ENCODE data around the gene NOL7. TPM values are rescaled to one million over a fixed set of nuclear protein-coding genes. Genes with fewer than 3 reads are reported as not detected.
A peak's percentile ranks its signal among the peaks of the same experiment; 100 is the strongest.

Gene NOL7
- total RNA-seq, 1 experiment from 2014 or later: 179 TPM

- DNase-seq (ENCODE audit: low read depth, low spot score): no peak
- in situ Hi-C loops (cut with HindIII; ENCODE audit: low pct_unique_long_range_greater_than_20kb, low sequenced_read_pairs): no loop called here
Measured at GRCh38 chr6:13590574-13591153, 24.5 kb upstream of the NOL7 start.

GRCh38 chr6:13591205-13591921, 23.8 kb upstream of the NOL7 start:
- no peak for DNase-seq (ENCODE audit: low read depth, low spot score)
- in situ Hi-C loops (cut with HindIII; ENCODE audit: low pct_unique_long_range_greater_than_20kb, low sequenced_read_pairs): no loop called here

GRCh38 chr6:13593103-13593502, 22.0 kb upstream of the NOL7 start:
- no peak for DNase-seq (ENCODE audit: low read depth, low spot score)
- in situ Hi-C loops (cut with HindIII; ENCODE audit: low pct_unique_long_range_greater_than_20kb, low sequenced_read_pairs): no loop called here

- in situ Hi-C loops (cut with HindIII; ENCODE audit: low pct_unique_long_range_greater_than_20kb, low sequenced_read_pairs): no loop called here
- no peak for DNase-seq (ENCODE audit: low read depth, low spot score)
Measured at GRCh38 chr6:13593720-13594119, 21.4 kb upstream of the NOL7 start.

- in situ Hi-C loops (cut with HindIII; ENCODE audit: low pct_unique_long_range_greater_than_20kb, low sequenced_read_pairs): no loop called here
- DNase-seq (ENCODE audit: low read depth, low spot score): no peak
Measured at GRCh38 chr6:13597073-13597472, 18.1 kb upstream of the NOL7 start.

GRCh38 chr6:13600036-13600435, 15.1 kb upstream of the NOL7 start:
- in situ Hi-C loops (cut with HindIII; ENCODE audit: low pct_unique_long_range_greater_than_20kb, low sequenced_read_pairs): no loop called here
- DNase-seq (ENCODE audit: low read depth, low spot score): no peak

GRCh38 chr6:13604135-13604534, 11.0 kb upstream of the NOL7 start:
- DNase-seq (ENCODE audit: low read depth, low spot score): no peak
- in situ Hi-C loops (cut with HindIII; ENCODE audit: low pct_unique_long_range_greater_than_20kb, low sequenced_read_pairs): no loop called here

- peak; percentile 60 for DNase-seq (ENCODE audit: low read depth, low spot score)
- in situ Hi-C loops (cut with HindIII; ENCODE audit: low pct_unique_long_range_greater_than_20kb, low sequenced_read_pairs): no loop called here
Measured at GRCh38 chr6:13604546-13605416, 10.4 kb upstream of the NOL7 start.

- in situ Hi-C loops (cut with HindIII; ENCODE audit: low pct_unique_long_range_greater_than_20kb, low sequenced_read_pairs): no loop called here
- DNase-seq (ENCODE audit: low read depth, low spot score): no peak
Measured at GRCh38 chr6:13605634-13606033, 9.5 kb upstream of the NOL7 start.

- in situ Hi-C loops (cut with HindIII; ENCODE audit: low pct_unique_long_range_greater_than_20kb, low sequenced_read_pairs): no loop called here
Measured at GRCh38 chr6:13611715-13612114, 3.4 kb upstream of the NOL7 start.

GRCh38 chr6:13613029-13613594, 2.0 kb upstream of the NOL7 start:
- in situ Hi-C loops (cut with HindIII; ENCODE audit: low pct_unique_long_range_greater_than_20kb, low sequenced_read_pairs): no loop called here

More at GRCh38 chr6:13611715-13612114, 3.4 kb upstream of the NOL7 start:
- no peak for DNase-seq (ENCODE audit: low read depth, low spot score)

GRCh38 chr6:13614126-13614925, 809 bp upstream of the NOL7 start:
- in situ Hi-C loops (cut with HindIII; ENCODE audit: low pct_unique_long_range_greater_than_20kb, low sequenced_read_pairs): no loop called here

More at GRCh38 chr6:13613029-13613594, 2.0 kb upstream of the NOL7 start:
- no peak for DNase-seq (ENCODE audit: low read depth, low spot score)

GRCh38 chr6:13615792-13616120, 621 bp downstream of the NOL7 start:
- peak; percentile 50 for DNase-seq (ENCODE audit: low read depth, low spot score)
- in situ Hi-C loops (cut with HindIII; ENCODE audit: low pct_unique_long_range_greater_than_20kb, low sequenced_read_pairs): no loop called here

More at GRCh38 chr6:13614126-13614925, 809 bp upstream of the NOL7 start:
- DNase-seq (ENCODE audit: low read depth, low spot score): peak; percentile 53

- in situ Hi-C loops (cut with HindIII; ENCODE audit: low pct_unique_long_range_greater_than_20kb, low sequenced_read_pairs): no loop called here
Measured at GRCh38 chr6:13617066-13617465, 1.9 kb downstream of the NOL7 start.

GRCh38 chr6:13624871-13625288, 9.7 kb downstream of the NOL7 start:
- peak; percentile 89 for DNase-seq (ENCODE audit: low read depth, low spot score)
- in situ Hi-C loops (cut with HindIII; ENCODE audit: low pct_unique_long_range_greater_than_20kb, low sequenced_read_pairs): no loop called here

More at GRCh38 chr6:13617066-13617465, 1.9 kb downstream of the NOL7 start:
- DNase-seq (ENCODE audit: low read depth, low spot score): no peak

GRCh38 chr6:13629459-13630116, 14.5 kb downstream of the NOL7 start:
- peak; percentile 76 for DNase-seq (ENCODE audit: low read depth, low spot score)
- in situ Hi-C loops (cut with HindIII; ENCODE audit: low pct_unique_long_range_greater_than_20kb, low sequenced_read_pairs): no loop called here

- in situ Hi-C loops (cut with HindIII; ENCODE audit: low pct_unique_long_range_greater_than_20kb, low sequenced_read_pairs): no loop called here
- no peak for DNase-seq (ENCODE audit: low read depth, low spot score)
Measured at GRCh38 chr6:13630499-13630898, 15.4 kb downstream of the NOL7 start.

All from SK-MEL-5 (cell line).